ENCODE data around the gene SCGN.

SCGN gene

GRCh38 chr6:25652007-25652515 is at the start of gene SCGN:
SCGN (plus strand) TSS chr6:25652215; CDS start chr6:25652404, 189 bp downstream.
- DNase-seq (ENCODE audit: low read depth in 2 of 2): peak; percentile 10 to 19

- no peak for DNase-seq (ENCODE audit: low read depth in 2 of 2)
These were observed 49.4 kb upstream of the SCGN start for GRCh38 chr6:25602674-25602982.

- no peak for DNase-seq (ENCODE audit: low read depth in 2 of 2)
These were observed 48.8 kb upstream of the SCGN start for GRCh38 chr6:25603251-25603650.

- no peak for DNase-seq (ENCODE audit: low read depth in 2 of 2)
These were observed 45.9 kb upstream of the SCGN start for GRCh38 chr6:25606151-25606550.

GRCh38 chr6:25608558-25609174 is 43.3 kb upstream of the SCGN start:
- no peak for DNase-seq (ENCODE audit: low read depth in 2 of 2)

- no peak for DNase-seq (ENCODE audit: low read depth in 2 of 2)
These were observed 39.3 kb upstream of the SCGN start for GRCh38 chr6:25612666-25613065.

- DNase-seq (ENCODE audit: low read depth in 2 of 2): no peak
These were observed 38.6 kb upstream of the SCGN start for GRCh38 chr6:25613415-25613814.

GRCh38 chr6:25614052-25614451 is 38.0 kb upstream of the SCGN start:
- no peak for DNase-seq (ENCODE audit: low read depth in 2 of 2)

- no peak for DNase-seq (ENCODE audit: low read depth in 2 of 2)
These were observed 36.5 kb upstream of the SCGN start for GRCh38 chr6:25615471-25615870.

GRCh38 chr6:25617997-25618396 is 34.0 kb upstream of the SCGN start:
- no peak for DNase-seq (ENCODE audit: low read depth in 2 of 2)

GRCh38 chr6:25619217-25619616 is 32.8 kb upstream of the SCGN start:
- DNase-seq (ENCODE audit: low read depth in 2 of 2): no peak

GRCh38 chr6:25620391-25620790 is 31.6 kb upstream of the SCGN start:
- no peak for DNase-seq (ENCODE audit: low read depth in 2 of 2)

GRCh38 chr6:25623065-25623464 is 28.9 kb upstream of the SCGN start:
- no peak for DNase-seq (ENCODE audit: low read depth in 2 of 2)

- DNase-seq (ENCODE audit: low read depth in 2 of 2): no peak
These were observed 28.1 kb upstream of the SCGN start for GRCh38 chr6:25623879-25624278.

- no peak for DNase-seq (ENCODE audit: low read depth in 2 of 2)
These were observed 25.0 kb upstream of the SCGN start for GRCh38 chr6:25627001-25627400.

- no peak for DNase-seq (ENCODE audit: low read depth in 2 of 2)
These were observed 23.4 kb upstream of the SCGN start for GRCh38 chr6:25628471-25629197.

- DNase-seq (ENCODE audit: low read depth in 2 of 2): no peak
These were observed 22.8 kb upstream of the SCGN start for GRCh38 chr6:25629198-25629576.

GRCh38 chr6:25630508-25631278 is 21.3 kb upstream of the SCGN start:
- DNase-seq (ENCODE audit: low read depth in 2 of 2): no peak

GRCh38 chr6:25635886-25636317 is 16.1 kb upstream of the SCGN start:
- no peak for DNase-seq (ENCODE audit: low read depth in 2 of 2)

- DNase-seq (ENCODE audit: low read depth in 2 of 2): no peak
These were observed 14.8 kb upstream of the SCGN start for GRCh38 chr6:25637211-25637610.

- DNase-seq (ENCODE audit: low read depth in 2 of 2): no peak
These were observed 14.0 kb upstream of the SCGN start for GRCh38 chr6:25637960-25638434.

- no peak for DNase-seq (ENCODE audit: low read depth in 2 of 2)
These were observed 12.4 kb upstream of the SCGN start for GRCh38 chr6:25639653-25640052.

GRCh38 chr6:25640446-25640845 is 11.6 kb upstream of the SCGN start:
- DNase-seq (ENCODE audit: low read depth in 2 of 2): no peak

Data from fibroblast of skin of left biceps (primary cell).